H9 (cell line): ENCODE data around the gene SYNE2. TPM values are rescaled to one million over a fixed set of nuclear protein-coding genes. Genes with fewer than 3 reads are reported as not detected.

ENCODE experiments used
- DNase-seq: peaks from one replicate; pipeline ENCODE4 v3.0.0-alpha.2; 2017
- H2AFZ ChIP-seq: one replicate; pipeline ENCODE4 v1.6.1; 2013; ENCODE audit warnings: mild to moderate bottlenecking, low read length, control low read depth, moderate library complexity
- H2AK5ac ChIP-seq: 2 replicates; pipeline ENCODE4 v1.6.1; 2013; ENCODE audit warnings: low read length, control low read depth, mixed read lengths; ENCODE audit not compliant: insufficient read length
- H2BK120ac ChIP-seq: one replicate; pipeline ENCODE4 v1.6.1; 2013; ENCODE audit warnings: low read depth, mild to moderate bottlenecking, low read length, control low read depth, inconsistent platforms; ENCODE audit not compliant: poor library complexity, severe bottlenecking
- H2BK12ac ChIP-seq: 2 replicates; pipeline ENCODE4 v1.6.1; 2013; ENCODE audit warnings: low read length, control low read depth, mixed read lengths, low read depth; ENCODE audit not compliant: insufficient read length
- H2BK15ac ChIP-seq: 2 replicates; pipeline ENCODE4 v1.6.1; 2013; ENCODE audit warnings: low read depth, low read length, control low read depth
- H2BK20ac ChIP-seq: one replicate; pipeline ENCODE4 v1.6.1; 2013; ENCODE audit warnings: low read depth, mild to moderate bottlenecking, low read length, control low read depth, inconsistent platforms; ENCODE audit not compliant: poor library complexity, severe bottlenecking
- H2BK5ac ChIP-seq: 2 replicates; pipeline ENCODE4 v1.6.1; 2013; ENCODE audit warnings: low read length, control low read depth, mixed read lengths; ENCODE audit not compliant: insufficient read length
- H3K14ac ChIP-seq: 2 replicates; pipeline ENCODE4 v1.6.1; 2013; ENCODE audit warnings: low read length, control low read depth; ENCODE audit not compliant: insufficient read depth
- H3K18ac ChIP-seq: 2 replicates; pipeline ENCODE4 v1.6.1; 2013; ENCODE audit warnings: low read depth, mild to moderate bottlenecking, mixed read lengths, low read length, control low read depth; ENCODE audit not compliant: insufficient read length
- H3K23ac ChIP-seq: 2 replicates; pipeline ENCODE4 v1.6.1; 2013; ENCODE audit warnings: low read length, control low read depth, mixed read lengths, low read depth; ENCODE audit not compliant: insufficient read length
- H3K23me2 ChIP-seq: 2 replicates; pipeline ENCODE4 v1.6.1; 2013; ENCODE audit warnings: low read depth, mild to moderate bottlenecking, mixed read lengths, low read length, control low read depth; ENCODE audit not compliant: insufficient read length, poor library complexity, severe bottlenecking
- H3K27ac ChIP-seq: 2 replicates; pipeline ENCODE4 v1.5.1; 2013; ENCODE audit warnings: low read length, control low read depth, mixed read lengths, low read depth; ENCODE audit not compliant: insufficient read length
- H3K27me3 ChIP-seq: 2 replicates; pipeline ENCODE4 v1.6.1; 2013; ENCODE audit warnings: low read length, control low read depth, inconsistent platforms; ENCODE audit not compliant: insufficient read depth
- H3K4ac ChIP-seq: 2 replicates; pipeline ENCODE4 v1.6.1; 2013; ENCODE audit warnings: low read depth, mild to moderate bottlenecking, control low read depth, inconsistent platforms, low read length, moderate library complexity
- H3K4me1 ChIP-seq: 2 replicates; pipeline ENCODE4 v1.6.1; 2013; ENCODE audit warnings: low read length, control low read depth, inconsistent platforms; ENCODE audit not compliant: insufficient read depth
- H3K4me2 ChIP-seq: 2 replicates; pipeline ENCODE4 v1.6.1; 2013; ENCODE audit warnings: low read length, control low read depth, mixed read lengths; ENCODE audit not compliant: insufficient read length, insufficient read depth
- H3K56ac ChIP-seq: 2 replicates; pipeline ENCODE4 v1.6.1; 2013; ENCODE audit warnings: low read depth, mild to moderate bottlenecking, mixed read lengths, low read length, control low read depth; ENCODE audit not compliant: insufficient read length
- H3K79me1 ChIP-seq: 2 replicates; pipeline ENCODE4 v1.6.1; 2013; ENCODE audit warnings: low read depth, mild to moderate bottlenecking, moderate library complexity, low read length, control low read depth, inconsistent platforms; ENCODE audit not compliant: insufficient read depth, poor library complexity, severe bottlenecking
- H3K79me2 ChIP-seq: 2 replicates; pipeline ENCODE4 v1.6.1; 2013; ENCODE audit warnings: low read length, control low read depth, inconsistent platforms; ENCODE audit not compliant: insufficient read depth
- H3K9ac ChIP-seq: 2 replicates; pipeline ENCODE4 v1.6.1; 2013; ENCODE audit warnings: low read length, control low read depth, mixed read lengths; ENCODE audit not compliant: insufficient read length; ENCODE audit errors: extremely low read depth
- H3K9me3 ChIP-seq: one replicate; pipeline ENCODE4 v1.6.1; 2013; ENCODE audit warnings: low read depth, low read length, inconsistent platforms; ENCODE audit not compliant: control insufficient read depth
- H3T11ph ChIP-seq: one replicate; pipeline ENCODE4 v1.6.1; 2013; ENCODE audit warnings: mild to moderate bottlenecking, low read length, control low read depth, inconsistent platforms
- H4K20me1 ChIP-seq: one replicate; pipeline ENCODE4 v1.6.1; 2013; ENCODE audit not compliant: control insufficient read depth, insufficient read length, insufficient read depth
- H4K5ac ChIP-seq: 2 replicates; pipeline ENCODE4 v1.6.1; 2013; ENCODE audit warnings: low read depth, mild to moderate bottlenecking, mixed read lengths, low read length, control low read depth; ENCODE audit not compliant: insufficient read length
- H4K8ac ChIP-seq: replicated peaks from 2 replicates; pipeline ENCODE4 v1.6.1; 2013; ENCODE audit warnings: low read length, control low read depth, mixed read lengths, low read depth; ENCODE audit not compliant: insufficient read length
- H4K91ac ChIP-seq: 2 replicates; pipeline ENCODE4 v1.6.1; 2013; ENCODE audit warnings: low read depth, mild to moderate bottlenecking, moderate library complexity, mixed read lengths, low read length, control low read depth; ENCODE audit not compliant: insufficient read length
- H3K27ac Mint-ChIP-seq, 3 experiments: 2 replicates in 2 of 3; 3 replicates in 1 of 3; pipeline ENCODE4 v1.8.0; 2020 to 2021; ENCODE audit warnings: mixed read lengths in 3 of 3, mild to moderate bottlenecking in 1 of 3, moderate library complexity in 1 of 3
- H3K27me3 Mint-ChIP-seq: 2 replicates; pipeline ENCODE4 v1.8.0; 2021; ENCODE audit warnings: low read depth, mild to moderate bottlenecking, moderate library complexity, mixed read lengths
- H3K36me3 Mint-ChIP-seq, 3 experiments: 2 replicates in 2 of 3; 3 replicates in 1 of 3; pipeline ENCODE4 v1.8.0; 2020 to 2021; ENCODE audit warnings: low read depth in 3 of 3, mixed read lengths in 3 of 3; ENCODE audit not compliant: insufficient read depth in 1 of 3
- H3K4me1 Mint-ChIP-seq, 2 experiments: 2 replicates each; pipeline ENCODE4 v1.8.0; 2020; ENCODE audit warnings: mixed read lengths in 2 of 2
- H3K4me3 Mint-ChIP-seq, 2 experiments: 2 replicates in 1 of 2; 3 replicates in 1 of 2; pipeline ENCODE4 v1.8.0; 2020 to 2021; ENCODE audit warnings: mild to moderate bottlenecking in 2 of 2, mixed read lengths in 2 of 2, moderate library complexity in 1 of 2
- H3K9me3 Mint-ChIP-seq, 2 experiments: 2 replicates in 1 of 2; 3 replicates in 1 of 2; pipeline ENCODE4 v1.8.0; 2020; ENCODE audit warnings: mild to moderate bottlenecking in 2 of 2, mixed read lengths in 2 of 2, moderate library complexity in 1 of 2
- CTCF ChIP-seq: fragments of 200-600 bp; sonication (generic); conservative IDR thresholded peaks from 3 replicates; pipeline ENCODE4 v1.8.0; 2021; ENCODE audit warnings: antibody characterized with exemption, mild to moderate bottlenecking
- WGBS: extraction: QIAGEN DNeasy Blood & Tissue Kit; methylation state at CpG from one replicate; pipeline ENCODE4 v1.1.7; 2013; ENCODE audit warnings: missing lambda C conversion rate, low lambda C conversion rate, mixed read lengths; ENCODE audit not compliant: insufficient read length; ENCODE audit errors: extremely low coverage; 5-methylcytosine and 5-hydroxymethylcytosine counted together
- total RNA-seq: library from RNA; stranded (reverse); gene quantifications from 2 replicates; pipeline ENCODE4 v1.2.1, GENCODE V29; 2021

The SYNE2 gene
- total RNA-seq, 1 experiment from 2014 or later = 43.3 TPM

- Histone ChIP-seq H3K18ac (no peak overlapping the region), H3K27ac (no peak overlapping the region), H2AFZ (no peak overlapping the region), H3K9me3 (no peaks in the 10 kb centered on the region), H2BK5ac (no peak overlapping the region), H3K14ac (no peak overlapping the region), H4K5ac (no peak overlapping the region), H4K91ac (no peak overlapping the region), H4K20me1 (no peaks in the 10 kb centered on the region), H3T11ph (no peak overlapping the region), H3K23me2 (no peaks in the 10 kb centered on the region), H3K56ac (no peak overlapping the region), H3K4me1 (no peaks in the 10 kb centered on the region), H3K4me2 (no peak overlapping the region), H3K27me3 (no peaks in the 10 kb centered on the region), H2BK20ac (no peak overlapping the region), H3K23ac (no peak overlapping the region), H2BK120ac (no peak overlapping the region), H2AK5ac (no peak overlapping the region), H3K4ac (no peak overlapping the region), H3K79me1 (no peaks in the 10 kb centered on the region), H4K8ac (no peak overlapping the region), H3K79me2 (no peaks in the 10 kb centered on the region), H2BK12ac (no peak overlapping the region), H3K9ac (no peak overlapping the region), H2BK15ac (no peak overlapping the region)
- Mint-ChIP-seq H3K9me3 (no peaks in the 10 kb centered on the region), H3K27me3 (no peaks in the 10 kb centered on the region), H3K4me3 (no peak overlapping the region), H3K36me3 (peaks cover 35 to 60% (median 49%) of the 10 kb centered on the region in 3 experiments; a peak in 6 of 7 replicates), H3K27ac (peak overlapping the region in 1 of 3 experiments; percentile 27; a peak in 1 of 7 replicates), H3K4me1 (peaks cover 8% of the 10 kb centered on the region in 2 experiments)
- WGBS = no CpG with 5 or more reads among the region's 10 CpGs
- no peak for TF ChIP-seq CTCF
- DNase-seq = no peak
These were observed 356.2 kb downstream of the SYNE2 start for GRCh38 chr14:64208981-64209380.
